Activated T-cell treated with anti-CD3 and anti-CD28 coated beads, Interleukin-2, amount 50 U/mL, for 1 hour (primary cell): ENCODE results near the gene GPBP1L1.
"Not testable (repeated sequence)": the region's sequence is repeated elsewhere in the genome, so short reads cannot be mapped to it uniquely, and the experiment has no call there.

Source experiments
- DNase-seq: peaks from one replicate; pipeline ENCODE4 v3.0.0-alpha.2; 2020

Gene GPBP1L1

GRCh38 chr1:45678489-45678888 lies 7.8 kb downstream of the GPBP1L1 start:
- DNase-seq = no peak

- DNase-seq = no peak
Observed at GRCh38 chr1:45677751-45678245, 8.5 kb downstream of the GPBP1L1 start.

GRCh38 chr1:45676553-45676952 lies 9.8 kb downstream of the GPBP1L1 start:
- DNase-seq = not testable (repeated sequence)

GRCh38 chr1:45674478-45674877 lies 11.9 kb downstream of the GPBP1L1 start:
- no peak for DNase-seq

GRCh38 chr1:45673956-45674355 lies 12.4 kb downstream of the GPBP1L1 start:
- DNase-seq = no peak

GRCh38 chr1:45669859-45670655 lies 16.3 kb downstream of the GPBP1L1 start:
- no peak for DNase-seq

- DNase-seq = no peak
Observed at GRCh38 chr1:45669379-45669778, 17.0 kb downstream of the GPBP1L1 start.

- DNase-seq = no peak
Observed at GRCh38 chr1:45668526-45668925, 17.8 kb downstream of the GPBP1L1 start.

- no peak for DNase-seq
Observed at GRCh38 chr1:45667321-45668111, 18.8 kb downstream of the GPBP1L1 start.

GRCh38 chr1:45666836-45667235 lies 19.5 kb downstream of the GPBP1L1 start:
- no peak for DNase-seq

GRCh38 chr1:45660336-45660735 lies 26.0 kb downstream of the GPBP1L1 start:
- DNase-seq = no peak

- DNase-seq = no peak
Observed at GRCh38 chr1:45659222-45659621, 27.1 kb downstream of the GPBP1L1 start.

GRCh38 chr1:45658171-45658570 lies 28.2 kb downstream of the GPBP1L1 start:
- no peak for DNase-seq

- no peak for DNase-seq
Observed at GRCh38 chr1:45656573-45657226, 29.6 kb downstream of the GPBP1L1 start.

GRCh38 chr1:45654540-45655280 lies 31.6 kb downstream of the GPBP1L1 start:
- DNase-seq = no peak

- DNase-seq = no peak
Observed at GRCh38 chr1:45647248-45648021, 38.9 kb downstream of the GPBP1L1 start.

GRCh38 chr1:45644661-45645060 lies 41.7 kb downstream of the GPBP1L1 start:
- DNase-seq = no peak

GRCh38 chr1:45643978-45644377 lies 42.4 kb downstream of the GPBP1L1 start:
- DNase-seq = no peak

- no peak for DNase-seq
Observed at GRCh38 chr1:45643321-45643720, 43.0 kb downstream of the GPBP1L1 start.

GRCh38 chr1:45640293-45640692 lies 46.0 kb downstream of the GPBP1L1 start:
- DNase-seq = no peak

- DNase-seq = no peak
Observed at GRCh38 chr1:45635211-45635610, 51.1 kb downstream of the GPBP1L1 start.

- DNase-seq = no peak
Observed at GRCh38 chr1:45630429-45630828, 55.9 kb downstream of the GPBP1L1 start.
